ENCODE measurements around the gene PLEKHA6.

Gene PLEKHA6

GRCh38 chr1:204301171-204301957 lies 58.4 kb downstream of the PLEKHA6 start:
- no peak for ATAC-seq
- TF ChIP-seq GLIS3 (CRISPR knock-in tag; IDR thresholded peaks at IDR 0.05) (no peak), ZNF8 (CRISPR knock-in tag; IDR thresholded peaks at IDR 0.05) (0 out of 2 replicates have a peak, but pooled peaks have one; percentile 5), PATZ1 (CRISPR knock-in tag; IDR thresholded peaks at IDR 0.05; ENCODE audit: borderline replicate concordance) (no peak)

GRCh38 chr1:204299814-204300365 lies 59.8 kb downstream of the PLEKHA6 start:
- peak; percentile 70 for ATAC-seq
- TF ChIP-seq CREB5 (CRISPR knock-in tag; IDR thresholded peaks at IDR 0.05; ENCODE audit: low read depth), result peak; percentile 45; the same call in 1 of the 2 replicates
- peak; percentile 62 for TF ChIP-seq ZNF565 (CRISPR knock-in tag; conservative IDR thresholded peaks at IDR 0.05; ENCODE audit: low read depth)
- TF ChIP-seq ISL1 (CRISPR knock-in tag; IDR thresholded peaks at IDR 0.05), result peak; percentile 57; the same call in 1 of the 2 replicates
- TF ChIP-seq SNAI2 (CRISPR knock-in tag; IDR thresholded peaks at IDR 0.05), result peak; percentile 74
- TF ChIP-seq ZFP30 (CRISPR knock-in tag; IDR thresholded peaks at IDR 0.05), result peak; percentile 6; the same call in 1 of the 2 replicates
- 0 out of 2 replicates have a peak, but pooled peaks have one; percentile 26 for TF ChIP-seq ZNF8 (CRISPR knock-in tag; IDR thresholded peaks at IDR 0.05)
- TF ChIP-seq ZFP3 (CRISPR knock-in tag; IDR thresholded peaks at IDR 0.05), result no peak
- no peak for TF ChIP-seq PATZ1 (CRISPR knock-in tag; IDR thresholded peaks at IDR 0.05; ENCODE audit: borderline replicate concordance)
- peak; percentile 99 for TF ChIP-seq TCF4 (CRISPR knock-in tag; IDR thresholded peaks at IDR 0.05; ENCODE audit: borderline replicate concordance)
- TF ChIP-seq TSHZ2 (CRISPR knock-in tag; IDR thresholded peaks at IDR 0.05), result peak; percentile 96

- no peak; the same call in 2 of the 3 replicates for ATAC-seq
- TF ChIP-seq PATZ1 (CRISPR knock-in tag; IDR thresholded peaks at IDR 0.05; ENCODE audit: borderline replicate concordance) (no peak), PPARA (CRISPR knock-in tag; IDR thresholded peaks at IDR 0.05; ENCODE audit: borderline replicate concordance) (no peak), ESRRG (CRISPR knock-in tag; IDR thresholded peaks at IDR 0.05) (no peak), ZFP30 (CRISPR knock-in tag; IDR thresholded peaks at IDR 0.05) (no peak), CSRNP3 (CRISPR knock-in tag; IDR thresholded peaks at IDR 0.05) (no peak), BACH2 (CRISPR knock-in tag; IDR thresholded peaks at IDR 0.05; ENCODE audit: borderline replicate concordance) (no peak), ZNF70 (CRISPR knock-in tag; IDR thresholded peaks at IDR 0.05) (no peak), TOX (CRISPR knock-in tag; IDR thresholded peaks at IDR 0.05; ENCODE audit: borderline replicate concordance) (no peak), ARNTL (CRISPR knock-in tag; IDR thresholded peaks at IDR 0.05; ENCODE audit: borderline replicate concordance, low read depth) (no peak), ISL1 (CRISPR knock-in tag; IDR thresholded peaks at IDR 0.05) (no peak), CSDC2 (CRISPR knock-in tag; IDR thresholded peaks at IDR 0.05) (no peak), ZNF565 (CRISPR knock-in tag; conservative IDR thresholded peaks at IDR 0.05; ENCODE audit: low read depth) (no peak), TCF4 (CRISPR knock-in tag; IDR thresholded peaks at IDR 0.05; ENCODE audit: borderline replicate concordance) (no peak), OSR1 (CRISPR knock-in tag; IDR thresholded peaks at IDR 0.05) (no peak)
Observed at GRCh38 chr1:204296431-204296988, 63.2 kb downstream of the PLEKHA6 start.
